ENCODE measurements around the gene OR51B4. TPM values are rescaled to one million over a fixed set of nuclear protein-coding genes. Genes with fewer than 3 reads are reported as not detected.

Gene OR51B4
- total RNA-seq, 1 experiment from 2014 or later: not detected

DNA sequence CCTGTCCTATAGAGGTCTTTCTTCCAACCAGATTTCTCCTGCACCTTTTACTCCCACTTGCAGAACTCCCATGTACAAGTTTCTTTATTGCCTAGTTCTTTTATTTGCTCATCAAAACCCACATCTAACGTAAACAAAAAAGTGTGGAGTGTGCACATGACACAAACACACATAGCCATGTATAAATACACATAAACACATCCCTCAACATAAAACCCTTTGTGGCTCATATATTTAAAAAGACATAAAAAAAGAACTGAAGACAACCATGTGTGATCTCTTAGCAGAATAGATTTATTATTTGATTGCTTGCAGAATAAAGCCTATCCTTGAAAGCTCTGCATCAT lies 48.9 kb downstream of the OR51B4 start:
- Mint-ChIP-seq H3K27ac (ENCODE audit: low read depth, unreplicated experiment) (no peak overlapping the region), H3K27me3 (ENCODE audit: insufficient read depth, unreplicated experiment) (peaks cover 22% of the 10 kb centered on the region), H3K9me3 (ENCODE audit: unreplicated experiment) (no peaks in the 10 kb centered on the region), H3K36me3 (ENCODE audit: insufficient read depth, unreplicated experiment) (no peaks in the 10 kb centered on the region), H3K4me3 (ENCODE audit: unreplicated experiment) (no peak overlapping the region), H3K4me1 (ENCODE audit: insufficient read depth, unreplicated experiment) (peaks cover 12% of the 10 kb centered on the region)
- POLR2A ChIA-PET: no interaction called here
- TF ChIP-seq, protein P1, sequence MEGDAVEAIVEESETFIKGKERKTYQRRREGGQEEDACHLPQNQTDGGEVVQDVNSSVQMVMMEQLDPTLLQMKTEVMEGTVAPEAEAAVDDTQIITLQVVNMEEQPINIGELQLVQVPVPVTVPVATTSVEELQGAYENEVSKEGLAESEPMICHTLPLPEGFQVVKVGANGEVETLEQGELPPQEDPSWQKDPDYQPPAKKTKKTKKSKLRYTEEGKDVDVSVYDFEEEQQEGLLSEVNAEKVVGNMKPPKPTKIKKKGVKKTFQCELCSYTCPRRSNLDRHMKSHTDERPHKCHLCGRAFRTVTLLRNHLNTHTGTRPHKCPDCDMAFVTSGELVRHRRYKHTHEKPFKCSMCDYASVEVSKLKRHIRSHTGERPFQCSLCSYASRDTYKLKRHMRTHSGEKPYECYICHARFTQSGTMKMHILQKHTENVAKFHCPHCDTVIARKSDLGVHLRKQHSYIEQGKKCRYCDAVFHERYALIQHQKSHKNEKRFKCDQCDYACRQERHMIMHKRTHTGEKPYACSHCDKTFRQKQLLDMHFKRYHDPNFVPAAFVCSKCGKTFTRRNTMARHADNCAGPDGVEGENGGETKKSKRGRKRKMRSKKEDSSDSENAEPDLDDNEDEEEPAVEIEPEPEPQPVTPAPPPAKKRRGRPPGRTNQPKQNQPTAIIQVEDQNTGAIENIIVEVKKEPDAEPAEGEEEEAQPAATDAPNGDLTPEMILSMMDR (IDR thresholded peaks at IDR 0.05; ENCODE audit: unreplicated experiment): no peak
- DNase-seq (ENCODE audit: unreplicated experiment): no peak
- CTCF ChIA-PET: no interaction called here
- no TSS peak for BruUV-seq (replicated peaks)
- intact Hi-C loops (cut with micrococcal nuclease): no loop called here

DNA sequence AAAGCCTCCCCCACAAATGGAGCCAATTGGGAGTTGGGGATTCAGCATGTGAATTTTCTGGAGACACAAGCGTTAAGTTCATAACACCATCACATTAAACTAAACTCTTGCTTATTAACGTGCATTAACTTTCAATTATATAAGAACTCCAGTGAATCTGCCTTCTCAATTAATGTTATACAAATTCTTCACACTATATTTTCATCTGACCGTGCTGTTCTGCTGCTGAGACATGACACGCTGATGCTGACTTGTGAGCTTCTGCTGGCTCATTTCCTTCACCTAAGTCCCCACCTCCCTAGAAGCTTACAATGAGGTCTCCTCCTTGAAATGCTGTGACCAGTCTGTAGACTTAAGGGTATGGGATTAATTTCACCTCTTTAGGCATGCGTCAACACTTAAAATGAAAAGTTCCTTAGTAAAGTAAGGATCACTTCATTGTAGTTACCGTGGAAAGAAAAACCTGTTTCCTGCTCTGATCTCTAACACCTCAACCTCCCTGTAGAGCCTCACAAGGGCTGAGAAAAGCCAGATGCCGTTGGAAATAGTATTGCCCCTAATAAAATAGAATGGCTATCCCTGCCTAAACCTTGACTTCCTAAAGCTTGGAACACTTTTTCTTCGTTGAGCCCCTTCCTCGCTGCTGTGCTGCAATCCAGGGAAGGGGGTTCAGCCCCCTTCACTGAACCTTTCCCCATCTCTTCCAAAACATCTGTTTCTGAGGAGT lies 49.4 kb downstream of the OR51B4 start:
- Mint-ChIP-seq H3K27me3 (ENCODE audit: insufficient read depth, unreplicated experiment) (peaks cover 27% of the 10 kb centered on the region), H3K9me3 (ENCODE audit: unreplicated experiment) (no peaks in the 10 kb centered on the region), H3K4me1 (ENCODE audit: insufficient read depth, unreplicated experiment) (peaks cover 12% of the 10 kb centered on the region), H3K27ac (ENCODE audit: low read depth, unreplicated experiment) (no peak overlapping the region), H3K4me3 (ENCODE audit: unreplicated experiment) (no peak overlapping the region), H3K36me3 (ENCODE audit: insufficient read depth, unreplicated experiment) (no peaks in the 10 kb centered on the region)
- no peak for DNase-seq (ENCODE audit: unreplicated experiment)
- TF ChIP-seq, protein P1 (IDR thresholded peaks at IDR 0.05; ENCODE audit: unreplicated experiment): no peak
- POLR2A ChIA-PET: no interaction called here
- intact Hi-C loops (cut with micrococcal nuclease): no loop called here
- CTCF ChIA-PET: no interaction called here
- BruUV-seq (replicated peaks): no TSS peak

DNA sequence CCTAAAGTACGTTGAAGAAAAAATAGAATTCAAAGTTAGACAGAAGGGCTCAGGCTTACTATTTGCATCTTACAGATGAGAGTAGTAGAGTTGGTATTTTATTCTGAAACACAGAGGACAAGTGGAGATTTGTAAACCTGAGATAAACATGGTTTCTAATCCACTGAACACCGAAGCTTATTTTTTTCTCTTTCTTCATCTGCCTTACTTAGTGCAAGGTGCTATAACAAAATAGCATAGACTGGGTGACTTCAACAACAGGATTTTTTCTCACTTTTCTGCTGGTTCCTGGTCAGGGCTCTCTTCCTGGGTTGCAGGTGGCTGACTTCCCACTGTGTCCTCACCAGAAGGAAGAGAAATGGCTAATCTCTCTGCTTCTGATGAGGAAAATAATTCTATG lies 50.0 kb downstream of the OR51B4 start:
- H3K27ac Mint-ChIP-seq (ENCODE audit: low read depth, unreplicated experiment): no peak overlapping the region
- no TSS peak for BruUV-seq (replicated peaks)
- no peaks in the 10 kb centered on the region for H3K9me3 Mint-ChIP-seq (ENCODE audit: unreplicated experiment)
- intact Hi-C loops (cut with micrococcal nuclease): no loop called here
- peaks cover 12% of the 10 kb centered on the region for H3K4me1 Mint-ChIP-seq (ENCODE audit: insufficient read depth, unreplicated experiment)
- H3K4me3 Mint-ChIP-seq (ENCODE audit: unreplicated experiment): no peak overlapping the region
- no peaks in the 10 kb centered on the region for H3K36me3 Mint-ChIP-seq (ENCODE audit: insufficient read depth, unreplicated experiment)
- TF ChIP-seq, protein P1 (IDR thresholded peaks at IDR 0.05; ENCODE audit: unreplicated experiment): no peak
- ChIA-PET POLR2A (no interaction called here), CTCF (no interaction called here)
- DNase-seq (ENCODE audit: unreplicated experiment): no peak
- H3K27me3 Mint-ChIP-seq (ENCODE audit: insufficient read depth, unreplicated experiment): peaks cover 33% of the 10 kb centered on the region

Other genes starting within 250 kb of the OR51B4 start
- gene OR52E2, start 242.3 kb downstream of the OR51B4 start, total RNA-seq (2022): not detected in 2 replicates
- not detected in 2 replicates for gene OR52E1, start 232.4 kb downstream of the OR51B4 start, total RNA-seq (2022)
- gene OR52A5, start 163.6 kb downstream of the OR51B4 start, total RNA-seq (2022): not detected in 2 replicates
- gene OR52A1, start 147.2 kb downstream of the OR51B4 start, total RNA-seq (2022): not detected in 2 replicates
- gene OR51V1, start 101.3 kb downstream of the OR51B4 start, total RNA-seq (2022): not detected in 2 replicates
- not detected in 2 replicates for gene HBB, start 74.9 kb downstream of the OR51B4 start, total RNA-seq (2022)
- not detected in 2 replicates for gene HBD, start 67.5 kb downstream of the OR51B4 start, total RNA-seq (2022)
- not detected in 2 replicates for gene HBG1, start 52.1 kb downstream of the OR51B4 start, total RNA-seq (2022)
- gene HBG2, start 47.2 kb downstream of the OR51B4 start, total RNA-seq (2022): not detected in 2 replicates
- not detected in 2 replicates for gene HBE1, start 32.0 kb downstream of the OR51B4 start, total RNA-seq (2022)
- not detected in 2 replicates for gene OR51B2, start 22.4 kb upstream of the OR51B4 start, total RNA-seq (2022)
- gene OR51B5, start 41.6 kb upstream of the OR51B4 start, total RNA-seq (2022): not detected in 2 replicates
- gene OR51B6, start 49.6 kb upstream of the OR51B4 start, total RNA-seq (2022): not detected in 2 replicates
- gene OR51M1, start 81.9 kb upstream of the OR51B4 start, total RNA-seq (2022): not detected in 2 replicates
- gene OR51Q1, start 120.2 kb upstream of the OR51B4 start, total RNA-seq (2022): not detected in 2 replicates
- not detected in 2 replicates for gene OR51I1, start 139.6 kb upstream of the OR51B4 start, total RNA-seq (2022)
- gene OR51I2, start 147.4 kb upstream of the OR51B4 start, total RNA-seq (2022): not detected in 2 replicates
- gene OR52D1, start 186.7 kb upstream of the OR51B4 start, total RNA-seq (2022): not detected in 2 replicates
- gene UBQLN3, start 208.0 kb upstream of the OR51B4 start, total RNA-seq (2022): not detected in 2 replicates
- gene UBQLNL, start 214.8 kb upstream of the OR51B4 start, total RNA-seq (2022): not detected in 2 replicates
- gene OR52H1, start 246.6 kb upstream of the OR51B4 start, total RNA-seq (2022): not detected in 2 replicates